ENCODE data around the gene MEMO1.
"Not testable (repeated sequence)": the region's sequence is repeated elsewhere in the genome, so short reads cannot be mapped to it uniquely, and the experiment has no call there.

DNA sequence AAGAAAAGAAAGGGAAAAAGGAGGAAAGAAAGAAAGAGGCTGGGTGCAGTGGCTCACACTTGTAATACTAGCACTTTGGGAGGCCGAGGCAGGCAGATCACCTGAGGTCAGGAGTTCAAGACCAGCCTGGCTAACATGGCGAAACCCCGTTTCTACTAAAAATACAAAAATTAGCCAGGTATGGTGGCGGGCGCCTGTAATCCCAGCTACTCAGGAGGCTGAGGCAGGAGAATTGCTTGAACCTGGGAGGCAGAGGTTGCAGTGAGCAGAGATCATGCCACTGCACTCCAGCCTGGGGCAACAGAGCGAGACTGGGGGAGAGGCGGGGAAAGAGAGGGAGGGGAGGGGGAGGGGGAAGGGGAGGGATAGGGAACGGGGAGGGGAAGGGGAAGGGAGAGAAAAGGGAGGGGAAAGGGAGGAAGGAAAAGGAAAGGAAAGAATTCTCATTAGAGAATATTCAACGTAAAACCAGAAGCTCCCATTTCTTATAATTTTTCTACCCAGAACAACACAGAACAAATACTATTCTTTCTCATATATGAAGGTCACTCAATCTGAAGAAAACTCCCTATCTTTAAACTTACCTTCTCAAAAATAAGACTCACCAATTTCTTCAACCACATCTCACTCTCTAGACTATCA, 147.7 kb downstream of the MEMO1 start:
- TF ChIP-seq, protein P1, sequence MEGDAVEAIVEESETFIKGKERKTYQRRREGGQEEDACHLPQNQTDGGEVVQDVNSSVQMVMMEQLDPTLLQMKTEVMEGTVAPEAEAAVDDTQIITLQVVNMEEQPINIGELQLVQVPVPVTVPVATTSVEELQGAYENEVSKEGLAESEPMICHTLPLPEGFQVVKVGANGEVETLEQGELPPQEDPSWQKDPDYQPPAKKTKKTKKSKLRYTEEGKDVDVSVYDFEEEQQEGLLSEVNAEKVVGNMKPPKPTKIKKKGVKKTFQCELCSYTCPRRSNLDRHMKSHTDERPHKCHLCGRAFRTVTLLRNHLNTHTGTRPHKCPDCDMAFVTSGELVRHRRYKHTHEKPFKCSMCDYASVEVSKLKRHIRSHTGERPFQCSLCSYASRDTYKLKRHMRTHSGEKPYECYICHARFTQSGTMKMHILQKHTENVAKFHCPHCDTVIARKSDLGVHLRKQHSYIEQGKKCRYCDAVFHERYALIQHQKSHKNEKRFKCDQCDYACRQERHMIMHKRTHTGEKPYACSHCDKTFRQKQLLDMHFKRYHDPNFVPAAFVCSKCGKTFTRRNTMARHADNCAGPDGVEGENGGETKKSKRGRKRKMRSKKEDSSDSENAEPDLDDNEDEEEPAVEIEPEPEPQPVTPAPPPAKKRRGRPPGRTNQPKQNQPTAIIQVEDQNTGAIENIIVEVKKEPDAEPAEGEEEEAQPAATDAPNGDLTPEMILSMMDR (conservative IDR thresholded peaks at IDR 0.05 in 1 of 2, IDR thresholded peaks at IDR 0.05 in 1 of 2; ENCODE audit: extremely low read depth in 1 of 2, insufficient read depth in 1 of 2, low read depth in 1 of 2, low read length in 2 of 2), result not testable (repeated sequence)
- TF ChIP-seq EZH2 (IDR thresholded peaks at IDR 0.05; ENCODE audit: borderline replicate concordance, low read length), result not testable (repeated sequence)

Measured in mammary epithelial cell (primary cell).